Activated naive CD4-positive, alpha-beta T cell treated with anti-CD3 and anti-CD28 coated beads, Interleukin-2, amount 10 ng/mL, durations not matched to agents 7 days and 5 days (primary cell): ENCODE measurements around the gene FAM47E.
"Not testable (repeated sequence)": the region's sequence is repeated elsewhere in the genome, so short reads cannot be mapped to it uniquely, and the experiment has no call there.

Source experiments
- CTCF ChIA-PET: fragments of 350-600 bp; sonication (Branson Sonifier 250); formaldehyde crosslinking; loops from one replicate; lab custom pipeline; 2021; ENCODE audit warnings: antibody characterized with exemption; lab: Charles Lee
- DNase-seq: peaks from one replicate; pipeline ENCODE4 v3.0.0-alpha.2; 2020
- H3K27ac Mint-ChIP-seq: one replicate; pipeline ENCODE4 v1.8.0; 2021; ENCODE audit warnings: mild to moderate bottlenecking, moderate library complexity, mixed read lengths
- H3K27me3 Mint-ChIP-seq: one replicate; pipeline ENCODE4 v1.8.0; 2021; ENCODE audit warnings: mild to moderate bottlenecking, mixed read lengths
- H3K36me3 Mint-ChIP-seq: one replicate; pipeline ENCODE4 v1.8.0; 2021; ENCODE audit warnings: mixed read lengths
- H3K4me1 Mint-ChIP-seq: one replicate; pipeline ENCODE4 v1.8.0; 2021; ENCODE audit warnings: mixed read lengths
- H3K4me3 Mint-ChIP-seq: one replicate; pipeline ENCODE4 v1.8.0; 2021; ENCODE audit warnings: mild to moderate bottlenecking, moderate library complexity, mixed read lengths
- H3K9me3 Mint-ChIP-seq: one replicate; pipeline ENCODE4 v1.8.0; 2021; ENCODE audit warnings: mixed read lengths

The FAM47E gene

GRCh38 chr4:76281594-76281993 lies 30.1 kb downstream of the FAM47E start:
- H3K9me3 Mint-ChIP-seq, H3K27ac Mint-ChIP-seq, DNase-seq, H3K4me3 Mint-ChIP-seq, H3K4me1 Mint-ChIP-seq, H3K36me3 Mint-ChIP-seq: not testable (repeated sequence)
- CTCF ChIA-PET, result interaction anchor here (1.1 to 5.6 kb wide), 2 partner anchors 95 to 102 kb away, joined by 4 to 50 read pairs; no protein-coding TSS in a partner anchor
- H3K27me3 Mint-ChIP-seq, result peaks cover 22% of the 10 kb centered on the region

- Mint-ChIP-seq H3K4me1 (no peaks in the 10 kb centered on the region), H3K9me3 (peaks cover 5% of the 10 kb centered on the region), H3K27me3 (peaks cover 20% of the 10 kb centered on the region), H3K27ac (no peak overlapping the region), H3K4me3 (no peak overlapping the region), H3K36me3 (no peaks in the 10 kb centered on the region)
- CTCF ChIA-PET, result no interaction called here
- DNase-seq, result no peak
Measured at GRCh38 chr4:76282941-76283689, 31.6 kb downstream of the FAM47E start.

- no peak overlapping the region for H3K27ac Mint-ChIP-seq
- no peak overlapping the region for H3K4me3 Mint-ChIP-seq
- CTCF ChIA-PET, result no interaction called here
- H3K27me3 Mint-ChIP-seq, result peaks cover 16% of the 10 kb centered on the region
- H3K36me3 Mint-ChIP-seq, result no peaks in the 10 kb centered on the region
- H3K4me1 Mint-ChIP-seq, result no peaks in the 10 kb centered on the region
- no peak for DNase-seq
- peaks cover 5% of the 10 kb centered on the region for H3K9me3 Mint-ChIP-seq
Measured at GRCh38 chr4:76283900-76284299, 32.4 kb downstream of the FAM47E start.

GRCh38 chr4:76287811-76288210 lies 36.3 kb downstream of the FAM47E start:
- H3K4me3 Mint-ChIP-seq, H3K4me1 Mint-ChIP-seq, H3K36me3 Mint-ChIP-seq, H3K27ac Mint-ChIP-seq, H3K9me3 Mint-ChIP-seq, CTCF ChIA-PET, DNase-seq: not testable (repeated sequence)
- peaks cover 25% of the 10 kb centered on the region for H3K27me3 Mint-ChIP-seq

- Mint-ChIP-seq H3K27me3 (peaks cover 27% of the 10 kb centered on the region), H3K27ac (no peak overlapping the region), H3K4me3 (no peak overlapping the region), H3K9me3 (peaks cover 13% of the 10 kb centered on the region), H3K36me3 (peaks cover 2% of the 10 kb centered on the region), H3K4me1 (no peaks in the 10 kb centered on the region)
- DNase-seq, result no peak
- CTCF ChIA-PET, result no interaction called here
Measured at GRCh38 chr4:76292730-76293129, 41.2 kb downstream of the FAM47E start.

GRCh38 chr4:76293772-76294171 lies 42.3 kb downstream of the FAM47E start:
- H3K36me3 Mint-ChIP-seq, result peaks cover 8% of the 10 kb centered on the region
- CTCF ChIA-PET, result interaction anchor here (1.4 kb wide), 1 partner anchor 85 kb away, joined by 3 read pairs; no protein-coding TSS in a partner anchor
- no peak overlapping the region for H3K4me3 Mint-ChIP-seq
- H3K9me3 Mint-ChIP-seq, result peaks cover 21% of the 10 kb centered on the region
- no peak for DNase-seq
- H3K27me3 Mint-ChIP-seq, result peaks cover 24% of the 10 kb centered on the region
- no peak overlapping the region for H3K27ac Mint-ChIP-seq
- no peaks in the 10 kb centered on the region for H3K4me1 Mint-ChIP-seq

- H3K9me3 Mint-ChIP-seq, result peaks cover 25% of the 10 kb centered on the region
- DNase-seq, result no peak
- H3K27me3 Mint-ChIP-seq, result peaks cover 16% of the 10 kb centered on the region
- H3K4me1 Mint-ChIP-seq, result peaks cover 17% of the 10 kb centered on the region
- CTCF ChIA-PET, result interaction anchor here (1.5 kb wide), 1 partner anchor 10 kb away, joined by 6 read pairs; the partner anchor contains the start of gene STBD1
- no peak overlapping the region for H3K4me3 Mint-ChIP-seq
- no peak overlapping the region for H3K27ac Mint-ChIP-seq
- peaks cover 11% of the 10 kb centered on the region for H3K36me3 Mint-ChIP-seq
Measured at GRCh38 chr4:76296286-76296820, 44.8 kb downstream of the FAM47E start.

GRCh38 chr4:76298227-76298626 lies 46.7 kb downstream of the FAM47E start:
- Mint-ChIP-seq H3K36me3 (peaks cover 14% of the 10 kb centered on the region), H3K4me1 (peaks cover 34% of the 10 kb centered on the region), H3K4me3 (no peak overlapping the region), H3K27me3 (peaks cover 19% of the 10 kb centered on the region), H3K27ac (no peak overlapping the region), H3K9me3 (peaks cover 25% of the 10 kb centered on the region)
- CTCF ChIA-PET, result no interaction called here
- DNase-seq, result no peak

- peaks cover 14% of the 10 kb centered on the region for H3K36me3 Mint-ChIP-seq
- H3K9me3 Mint-ChIP-seq, result peaks cover 25% of the 10 kb centered on the region
- no peak overlapping the region for H3K4me3 Mint-ChIP-seq
- H3K4me1 Mint-ChIP-seq, result peaks cover 49% of the 10 kb centered on the region
- H3K27ac Mint-ChIP-seq, result no peak overlapping the region
- CTCF ChIA-PET, result interaction anchor here (2.1 kb wide), 1 partner anchor 78 kb away, joined by 6 read pairs; no protein-coding TSS in a partner anchor
- DNase-seq, result no peak
- H3K27me3 Mint-ChIP-seq, result peaks cover 12% of the 10 kb centered on the region
Measured at GRCh38 chr4:76300012-76300411, 48.5 kb downstream of the FAM47E start.

GRCh38 chr4:76301068-76301774 lies 49.7 kb downstream of the FAM47E start:
- Mint-ChIP-seq H3K4me1 (peaks cover 58% of the 10 kb centered on the region), H3K27ac (peak overlapping the region; percentile 47), H3K36me3 (peaks cover 14% of the 10 kb centered on the region), H3K27me3 (peaks cover 9% of the 10 kb centered on the region), H3K9me3 (peaks cover 23% of the 10 kb centered on the region), H3K4me3 (no peak overlapping the region)
- CTCF ChIA-PET, result interaction anchor here (0.6 to 2.1 kb wide), 3 partner anchors 77 to 752 kb away, joined by 3 to 6 read pairs (median 3); no protein-coding TSS in a partner anchor
- peak; percentile 49 for DNase-seq

- CTCF ChIA-PET, result interaction anchor here (0.6 to 2.1 kb wide), 3 partner anchors 76 to 751 kb away, joined by 3 to 6 read pairs (median 3); no protein-coding TSS in a partner anchor
- Mint-ChIP-seq H3K4me3 (no peak overlapping the region), H3K27me3 (peaks cover 14% of the 10 kb centered on the region), H3K4me1 (peaks cover 58% of the 10 kb centered on the region), H3K9me3 (peaks cover 21% of the 10 kb centered on the region), H3K36me3 (peaks cover 14% of the 10 kb centered on the region), H3K27ac (peak overlapping the region; percentile 47)
- DNase-seq, result no peak
Measured at GRCh38 chr4:76301775-76302162, 50.2 kb downstream of the FAM47E start.

- Mint-ChIP-seq H3K27me3 (peaks cover 22% of the 10 kb centered on the region), H3K27ac (no peak overlapping the region), H3K4me1 (peaks cover 62% of the 10 kb centered on the region), H3K36me3 (peaks cover 12% of the 10 kb centered on the region), H3K4me3 (no peak overlapping the region), H3K9me3 (peaks cover 10% of the 10 kb centered on the region)
- no peak for DNase-seq
- CTCF ChIA-PET, result no interaction called here
Measured at GRCh38 chr4:76302826-76303438, 51.4 kb downstream of the FAM47E start.

- Mint-ChIP-seq H3K4me1 (peaks cover 59% of the 10 kb centered on the region), H3K27me3 (peaks cover 38% of the 10 kb centered on the region), H3K9me3 (peaks cover 2% of the 10 kb centered on the region), H3K4me3 (peak overlapping the region; percentile 74), H3K36me3 (peaks cover 16% of the 10 kb centered on the region), H3K27ac (peak overlapping the region; percentile 78)
- peak; percentile 44 for DNase-seq
- CTCF ChIA-PET, result interaction anchor here (0.9 to 4.4 kb wide), 5 partner anchors 19 to 125 kb away, joined by 3 to 32 read pairs (median 3); no protein-coding TSS in a partner anchor
Measured at GRCh38 chr4:76305033-76305687, 53.6 kb downstream of the FAM47E start.
